ENCODE measurements around the gene MDFIC2.
"Not testable (repeated sequence)": the region's sequence is repeated elsewhere in the genome, so short reads cannot be mapped to it uniquely, and the experiment has no call there.

Gene MDFIC2

GRCh38 chr3:70250492-70250891, 61.9 kb downstream of the MDFIC2 start:
- FAIRE-seq = no peak

GRCh38 chr3:70249509-70250160, 62.8 kb downstream of the MDFIC2 start:
- FAIRE-seq = no peak

DNA sequence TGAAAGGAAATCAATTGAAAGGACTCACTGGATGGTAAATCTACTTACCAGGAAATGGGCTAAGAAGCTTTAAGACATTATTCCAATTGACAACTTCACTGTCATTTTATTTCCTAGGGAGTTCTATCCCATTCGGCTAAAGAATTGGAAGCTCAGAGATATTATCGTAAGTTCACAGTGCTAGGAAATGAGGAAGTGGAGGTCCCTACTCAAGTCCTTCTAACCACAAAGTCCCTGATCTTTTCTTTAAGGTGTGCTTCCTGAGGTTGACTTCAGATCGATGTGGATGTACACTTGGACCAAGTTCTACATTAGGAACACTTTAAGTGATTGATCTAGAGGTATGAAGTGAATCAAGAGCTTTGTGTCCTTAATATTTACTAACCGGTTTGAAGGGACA, 63.6 kb downstream of the MDFIC2 start:
- no peak for FAIRE-seq

GRCh38 chr3:70247955-70248354, 64.5 kb downstream of the MDFIC2 start:
- no peak for FAIRE-seq

DNA sequence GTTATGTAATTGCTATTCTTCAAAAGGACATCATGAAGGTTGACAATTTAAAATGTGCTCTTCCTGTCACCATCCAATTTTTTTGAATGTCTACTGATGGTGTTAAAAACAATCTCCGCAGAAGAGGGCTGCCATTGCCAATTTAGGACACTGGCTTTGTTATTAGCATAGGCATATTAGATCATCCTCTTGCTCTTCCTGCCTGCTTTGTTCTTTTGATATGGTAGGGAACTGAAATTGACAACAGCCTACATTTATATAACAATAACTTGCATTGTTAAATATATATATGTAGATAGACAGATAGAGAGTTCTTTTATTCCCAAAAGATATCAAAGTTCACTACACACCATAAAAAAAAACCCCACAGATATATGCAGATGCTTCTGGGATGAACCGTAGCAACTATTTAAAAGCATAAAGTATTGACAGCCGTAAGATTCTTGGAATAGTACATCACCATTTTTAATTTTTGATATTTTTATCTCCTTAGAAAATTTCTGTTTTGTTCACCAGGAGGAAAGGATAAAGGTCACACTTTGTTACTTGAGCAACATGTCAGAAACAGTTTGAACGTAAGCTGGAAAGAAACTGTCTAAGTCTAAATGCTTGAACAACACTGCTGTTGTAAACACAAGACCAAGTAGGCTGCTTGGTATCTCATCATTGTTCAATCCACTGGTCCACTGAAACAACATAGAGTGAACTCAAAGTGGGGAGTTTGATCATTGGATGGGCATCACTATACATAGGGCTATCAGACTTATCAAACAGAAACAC, 66.5 kb downstream of the MDFIC2 start:
- FAIRE-seq = no peak

- no peak for FAIRE-seq
Measured at GRCh38 chr3:70244422-70244821, 68.0 kb downstream of the MDFIC2 start.

- no peak for FAIRE-seq
Measured at GRCh38 chr3:70242297-70242882, 70.0 kb downstream of the MDFIC2 start.

DNA sequence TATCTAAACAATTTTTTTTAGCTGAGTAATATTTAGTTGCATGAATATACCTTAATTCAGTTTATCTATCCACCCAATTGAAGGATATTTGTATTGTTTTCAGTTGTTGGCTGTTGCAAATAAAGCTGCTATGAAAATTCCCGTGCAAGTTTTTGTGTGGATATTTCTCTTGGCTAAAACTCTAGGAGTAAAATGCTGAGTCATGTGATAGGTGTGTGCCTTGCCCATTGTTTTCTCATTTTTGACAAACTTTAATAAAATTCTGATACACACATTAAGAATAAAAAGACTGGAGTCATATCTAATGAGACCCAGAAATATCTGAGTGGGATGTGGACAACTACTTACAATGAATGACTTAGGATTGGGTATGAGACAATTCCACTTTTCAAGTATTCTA, 78.6 kb downstream of the MDFIC2 start:
- FAIRE-seq = no peak

GRCh38 chr3:70233112-70233511, 79.3 kb downstream of the MDFIC2 start:
- no peak for FAIRE-seq

DNA sequence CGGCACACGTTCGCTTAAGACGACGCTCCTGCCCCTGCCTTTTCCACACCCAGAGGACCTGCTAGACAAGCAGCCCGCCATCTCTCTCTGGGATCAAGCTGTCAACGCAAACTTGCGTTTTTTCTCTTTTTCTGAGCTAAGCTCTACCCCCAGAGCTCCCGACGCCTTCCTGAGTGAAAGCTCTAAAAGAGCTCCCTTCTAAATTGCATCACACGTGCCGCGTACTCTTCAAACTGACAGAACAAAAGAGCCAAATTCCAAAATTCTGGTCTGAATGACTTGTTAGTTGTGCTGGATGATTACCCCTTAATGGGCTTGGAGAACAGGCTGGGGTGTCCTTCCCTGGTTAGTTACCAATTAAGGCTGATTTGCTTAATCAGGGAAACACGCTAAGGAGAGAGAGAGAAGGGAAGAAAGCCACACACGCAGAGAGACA, 81.2 kb downstream of the MDFIC2 start:
- FAIRE-seq = no peak

- no peak for FAIRE-seq
Measured at GRCh38 chr3:70227437-70227836, 85.0 kb downstream of the MDFIC2 start.

DNA sequence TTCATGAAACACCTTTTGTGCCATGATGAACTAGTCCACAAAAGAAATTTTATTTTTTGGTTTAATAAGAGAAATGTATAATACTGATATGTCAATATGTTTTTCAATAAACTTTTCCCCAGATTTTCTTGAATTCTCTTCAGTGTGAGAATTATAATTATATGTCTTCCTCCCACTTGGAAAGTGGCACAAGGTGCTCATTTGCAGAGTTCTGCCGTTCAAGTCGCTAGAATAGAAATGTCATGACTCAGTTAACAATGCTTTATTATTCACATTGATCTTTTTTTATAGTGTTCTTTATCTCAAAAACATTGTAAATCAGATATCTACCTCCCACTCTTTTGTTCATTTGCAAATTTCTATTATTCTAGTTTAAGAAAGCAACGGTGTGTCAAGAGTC, 87.3 kb downstream of the MDFIC2 start:
- no peak for FAIRE-seq

GRCh38 chr3:70224337-70224736, 88.1 kb downstream of the MDFIC2 start:
- no peak for FAIRE-seq

DNA sequence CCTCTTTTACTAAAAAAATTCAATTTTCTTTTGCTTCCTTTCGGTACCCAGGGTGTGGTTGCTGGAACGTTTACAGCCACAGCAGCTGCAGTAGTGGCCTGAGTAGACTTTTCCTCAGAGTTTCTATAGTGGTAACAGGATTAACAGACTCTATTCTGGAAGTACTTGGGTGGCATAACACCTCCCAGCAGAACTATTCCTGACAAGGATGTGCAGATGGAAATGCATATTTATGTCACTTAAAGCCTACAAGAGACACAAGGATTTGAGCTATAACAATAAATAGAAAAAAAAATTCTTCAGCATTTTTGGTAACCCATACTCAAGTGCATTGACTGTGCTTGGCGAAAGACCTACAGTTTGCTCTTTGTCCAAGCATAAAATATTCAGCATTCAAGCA, 94.0 kb downstream of the MDFIC2 start:
- no peak for FAIRE-seq

DNA sequence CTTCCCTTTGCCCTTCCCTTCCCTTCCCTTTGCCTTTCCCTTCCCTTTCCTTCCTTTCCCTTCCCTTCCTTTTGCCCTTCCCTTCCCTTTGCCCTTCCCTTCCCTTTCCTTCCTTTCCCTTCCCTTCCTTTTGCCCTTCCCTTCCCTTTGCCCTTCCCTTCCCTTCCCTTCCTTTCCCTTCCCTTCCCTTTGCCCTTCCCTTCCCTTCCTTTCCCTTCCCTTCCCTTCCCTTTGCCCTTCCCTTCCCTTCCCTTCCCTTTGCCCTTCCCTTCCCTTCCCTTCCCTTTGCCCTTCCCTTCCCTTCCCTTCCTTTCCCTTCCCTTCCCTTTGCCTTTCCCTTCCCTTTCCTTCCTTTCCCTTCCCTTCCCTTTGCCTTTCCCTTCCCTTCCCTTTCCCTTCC, 101.2 kb downstream of the MDFIC2 start:
- FAIRE-seq = not testable (repeated sequence)

GRCh38 chr3:70201975-70202374, 110.5 kb downstream of the MDFIC2 start:
- no peak for FAIRE-seq

DNA sequence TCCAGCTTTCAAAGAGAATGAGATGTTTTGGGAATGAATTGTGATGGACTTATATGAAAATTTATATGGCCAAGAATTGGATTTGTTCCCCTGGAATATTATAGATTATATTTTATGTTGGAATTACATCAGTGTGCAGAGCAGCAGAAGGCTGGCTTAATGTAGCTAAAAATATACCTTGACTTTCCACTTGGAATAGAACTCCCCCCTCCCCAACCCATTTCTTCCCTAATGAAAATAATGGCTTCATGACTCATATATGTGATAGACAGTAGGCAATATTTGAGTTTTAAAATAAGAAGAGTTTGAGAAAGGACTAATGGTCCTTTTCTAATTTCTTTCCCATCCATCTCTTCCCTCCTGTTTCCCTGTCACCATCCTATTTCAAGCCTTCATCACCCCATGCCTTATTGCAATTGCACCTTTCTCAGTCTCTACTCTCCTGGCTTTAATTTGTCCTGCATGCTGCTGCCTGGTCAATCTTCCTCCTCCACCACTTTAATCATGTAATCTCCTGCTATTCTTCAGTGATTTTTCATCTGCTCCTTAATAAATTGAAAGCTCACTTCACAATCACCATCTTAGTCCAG, 122.5 kb downstream of the MDFIC2 start:
- FAIRE-seq = no peak

GRCh38 chr3:70186221-70186620, 126.2 kb downstream of the MDFIC2 start:
- no peak for FAIRE-seq

DNA sequence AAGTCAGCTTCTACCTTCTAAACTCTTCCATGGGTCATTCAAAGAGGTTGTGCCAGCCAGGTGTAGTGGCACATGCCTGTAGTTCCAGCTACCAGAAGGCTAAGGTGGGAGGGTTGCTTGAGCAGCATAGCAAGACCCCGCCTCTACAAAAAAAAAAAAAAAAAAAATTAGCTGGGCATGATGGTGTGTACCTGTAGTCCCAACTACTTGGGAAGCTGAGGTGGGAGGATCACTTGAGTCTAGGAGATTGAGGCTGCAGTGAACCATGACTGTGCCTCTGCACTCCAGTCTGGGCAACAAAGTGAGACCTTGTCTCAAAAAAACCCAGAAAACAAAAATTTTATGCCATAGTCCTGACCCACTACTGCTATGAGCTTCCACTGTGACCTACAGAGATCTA, 126.8 kb downstream of the MDFIC2 start:
- no peak for FAIRE-seq

DNA sequence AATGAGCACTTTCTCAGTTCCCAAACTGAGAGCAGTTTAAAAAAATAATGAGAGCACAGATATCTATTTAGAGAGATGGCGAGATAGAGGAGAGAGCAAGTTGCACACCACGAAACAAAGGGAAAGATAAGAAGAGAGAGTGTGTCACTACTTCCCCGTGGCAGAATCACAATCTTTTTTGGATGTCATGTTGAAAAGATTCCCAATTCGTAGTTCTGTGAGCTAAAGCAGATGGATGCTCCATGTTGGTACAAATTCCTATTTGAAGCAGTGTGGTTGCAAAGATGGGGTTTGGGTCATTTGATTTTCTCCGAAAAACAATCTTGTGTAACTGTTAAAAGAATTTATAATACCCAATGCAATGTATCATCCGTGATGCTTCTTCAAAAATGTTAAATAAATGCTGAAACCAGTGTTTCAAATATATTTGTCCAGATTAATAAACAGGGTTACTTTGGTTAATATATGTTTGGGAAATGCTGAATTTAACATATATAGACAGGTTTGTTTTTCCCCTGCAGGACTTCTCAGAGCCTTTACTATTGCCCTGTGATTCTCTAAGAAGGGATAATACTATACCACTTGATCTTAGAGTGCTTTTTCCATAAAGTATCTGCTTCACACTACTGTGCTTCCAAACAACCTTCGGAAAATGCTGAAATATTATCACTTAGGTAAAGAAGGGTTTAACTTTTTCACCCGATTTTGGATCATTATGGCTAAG, 128.5 kb downstream of the MDFIC2 start:
- no peak for FAIRE-seq

DNA sequence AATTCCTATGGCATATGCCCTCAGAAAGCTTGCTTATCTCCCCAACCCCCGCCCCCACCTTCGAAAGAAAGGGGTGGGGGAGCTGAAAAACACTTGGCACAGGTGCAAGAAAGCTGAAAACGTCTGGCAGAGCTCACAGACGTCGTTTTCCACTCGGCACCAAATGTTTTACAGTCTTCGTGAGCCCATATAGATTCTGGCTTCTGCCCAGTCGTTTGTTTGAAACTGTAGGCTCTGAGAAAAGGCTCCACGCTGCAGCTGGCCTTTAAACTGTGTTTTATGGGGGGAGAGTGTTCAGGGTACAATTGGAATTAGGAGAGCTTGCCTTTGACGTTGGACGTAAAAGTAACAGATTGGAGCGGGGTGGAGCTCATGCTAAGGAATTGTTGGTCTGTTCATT, 130.3 kb downstream of the MDFIC2 start:
- no peak for FAIRE-seq

GRCh38 chr3:70180664-70181063, 131.8 kb downstream of the MDFIC2 start:
- no peak for FAIRE-seq

DNA sequence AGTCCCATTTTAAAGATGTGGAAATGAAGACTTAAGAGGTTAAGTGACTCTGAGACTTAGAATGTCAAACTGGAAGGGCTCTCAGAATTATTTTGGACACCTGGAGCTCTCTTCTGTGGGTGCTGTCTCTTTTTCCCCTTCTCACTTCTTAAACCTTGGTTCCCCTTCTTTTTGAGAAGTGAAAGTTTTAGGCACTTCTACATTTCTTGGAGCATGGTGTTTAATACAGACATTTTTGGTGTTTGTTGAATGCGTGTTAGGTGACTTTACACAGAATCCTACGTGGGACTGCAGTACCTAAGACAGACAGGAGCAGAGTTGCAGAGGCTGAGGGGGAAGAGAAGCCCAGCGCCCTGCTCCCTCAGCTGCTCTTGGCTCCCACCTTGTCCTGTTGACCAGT, 133.3 kb downstream of the MDFIC2 start:
- FAIRE-seq = no peak

All from A204.1 (cell line).